ENCODE measurements around the gene TMEM218.

Gene TMEM218

GRCh38 chr11:125111343-125112207 is at the start of gene TMEM218:
Gene TMEM218 (minus strand): TSS chr11:125111626. CDS start chr11:125102241, 9,385 bp downstream.
- DNase-seq (ENCODE audit: low spot score): peak; percentile 99

GRCh38 chr11:125157953-125158680 is 46.7 kb upstream of the TMEM218 start:
- no peak for DNase-seq (ENCODE audit: low spot score)

- DNase-seq (ENCODE audit: low spot score): no peak
Measured at GRCh38 chr11:125157118-125157733, 45.8 kb upstream of the TMEM218 start.

GRCh38 chr11:125156346-125157117 is 45.1 kb upstream of the TMEM218 start:
- DNase-seq (ENCODE audit: low spot score): no peak

- no peak for DNase-seq (ENCODE audit: low spot score)
Measured at GRCh38 chr11:125155767-125156166, 44.3 kb upstream of the TMEM218 start.

GRCh38 chr11:125155100-125155444 is 43.6 kb upstream of the TMEM218 start:
- no peak for DNase-seq (ENCODE audit: low spot score)

- no peak for DNase-seq (ENCODE audit: low spot score)
Measured at GRCh38 chr11:125154378-125155099, 43.1 kb upstream of the TMEM218 start.

- DNase-seq (ENCODE audit: low spot score): no peak
Measured at GRCh38 chr11:125153837-125154236, 42.4 kb upstream of the TMEM218 start.

GRCh38 chr11:125148743-125149142 is 37.3 kb upstream of the TMEM218 start:
- DNase-seq (ENCODE audit: low spot score): no peak

- no peak for DNase-seq (ENCODE audit: low spot score)
Measured at GRCh38 chr11:125148011-125148410, 36.6 kb upstream of the TMEM218 start.

GRCh38 chr11:125147280-125147679 is 35.9 kb upstream of the TMEM218 start:
- DNase-seq (ENCODE audit: low spot score): no peak

- DNase-seq (ENCODE audit: low spot score): no peak
Measured at GRCh38 chr11:125146232-125146631, 34.8 kb upstream of the TMEM218 start.

GRCh38 chr11:125141686-125142535 is 30.5 kb upstream of the TMEM218 start:
- DNase-seq (ENCODE audit: low spot score): peak; percentile 56

- no peak for DNase-seq (ENCODE audit: low spot score)
Measured at GRCh38 chr11:125141178-125141577, 29.8 kb upstream of the TMEM218 start.

- no peak for DNase-seq (ENCODE audit: low spot score)
Measured at GRCh38 chr11:125140233-125140632, 28.8 kb upstream of the TMEM218 start.

- no peak for DNase-seq (ENCODE audit: low spot score)
Measured at GRCh38 chr11:125139778-125140177, 28.4 kb upstream of the TMEM218 start.

GRCh38 chr11:125138966-125139365 is 27.5 kb upstream of the TMEM218 start:
- DNase-seq (ENCODE audit: low spot score): no peak

- DNase-seq (ENCODE audit: low spot score): no peak
Measured at GRCh38 chr11:125136001-125136400, 24.6 kb upstream of the TMEM218 start.

GRCh38 chr11:125132596-125132995 is 21.2 kb upstream of the TMEM218 start:
- DNase-seq (ENCODE audit: low spot score): no peak

GRCh38 chr11:125132071-125132470 is 20.6 kb upstream of the TMEM218 start:
- DNase-seq (ENCODE audit: low spot score): no peak

All from CD4-positive, alpha-beta T cell treated with Interleukin-2 at 100 ng/mL for 4 hours (primary cell).